Measurements from ENCODE around the gene IQGAP2.

Gene IQGAP2

DNA sequence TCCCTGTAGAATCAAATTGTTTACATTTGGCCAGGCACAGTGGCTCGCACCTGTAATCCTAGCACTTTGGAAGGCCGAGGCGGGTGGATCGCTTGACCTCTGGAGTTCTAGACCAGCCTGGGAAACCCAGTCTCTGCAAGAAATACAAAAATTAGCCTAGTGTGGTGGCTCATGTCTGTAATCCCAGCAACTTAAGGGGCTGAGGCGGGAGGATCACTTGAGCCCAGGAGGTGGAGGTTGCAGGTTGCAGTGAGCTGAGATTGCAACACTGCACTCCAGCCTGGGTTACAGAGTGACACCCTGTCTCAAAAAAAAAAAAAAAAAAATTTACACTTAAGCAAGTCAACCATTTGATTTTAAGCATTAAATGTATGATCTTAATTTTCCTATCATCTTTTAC, 17.5 kb upstream of the IQGAP2 start:
- no peak overlapping the region for H3K4me3 ChIP-seq (ENCODE audit: low read length in 2 of 2)
- H3K4me1 ChIP-seq (ENCODE audit: control insufficient read depth, insufficient read depth, low read length), result no peaks in the 10 kb centered on the region
- H3K9me3 ChIP-seq (ENCODE audit: control insufficient read depth in 2 of 2, low read length in 2 of 2), result no peaks in the 10 kb centered on the region
- H3K27ac ChIP-seq (ENCODE audit: low read length), result no peak overlapping the region
- no peak overlapping the region for H3K9ac ChIP-seq (ENCODE audit: low read length in 2 of 2)
- no peaks in the 10 kb centered on the region for H3K27me3 ChIP-seq (ENCODE audit: control insufficient read depth in 1 of 2, insufficient read depth in 2 of 2, low read length in 2 of 2)
- no peaks in the 10 kb centered on the region for H3K36me3 ChIP-seq (ENCODE audit: control insufficient read depth in 2 of 2, insufficient read depth in 2 of 2, low read length in 2 of 2)

DNA sequence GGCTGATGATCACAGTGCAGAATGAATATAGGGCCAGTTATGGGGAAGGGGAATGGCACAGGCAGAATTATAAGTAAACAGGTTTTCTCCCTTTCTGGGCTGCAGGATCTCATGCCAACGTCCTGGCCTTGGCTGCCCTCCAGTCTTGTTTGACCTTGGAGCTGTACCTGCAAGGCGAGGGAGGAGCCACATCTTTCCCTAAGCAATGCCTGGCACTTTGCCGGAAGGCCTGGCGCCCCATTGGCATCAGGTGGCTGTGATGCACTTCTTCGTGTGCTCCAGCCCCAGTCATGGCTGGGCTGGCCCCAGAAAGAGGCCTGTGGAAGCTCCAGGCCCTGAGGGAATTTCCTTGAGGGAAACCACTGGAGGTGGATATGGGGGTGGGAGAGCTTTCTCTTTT, 16.7 kb upstream of the IQGAP2 start:
- H3K4me1 ChIP-seq (ENCODE audit: control insufficient read depth, insufficient read depth, low read length), result no peaks in the 10 kb centered on the region
- no peaks in the 10 kb centered on the region for H3K27me3 ChIP-seq (ENCODE audit: control insufficient read depth in 1 of 2, insufficient read depth in 2 of 2, low read length in 2 of 2)
- no peaks in the 10 kb centered on the region for H3K36me3 ChIP-seq (ENCODE audit: control insufficient read depth in 2 of 2, insufficient read depth in 2 of 2, low read length in 2 of 2)
- H3K4me3 ChIP-seq (ENCODE audit: low read length in 2 of 2), result no peak overlapping the region
- no peak overlapping the region for H3K27ac ChIP-seq (ENCODE audit: low read length)
- no peaks in the 10 kb centered on the region for H3K9me3 ChIP-seq (ENCODE audit: control insufficient read depth in 2 of 2, low read length in 2 of 2)
- no peak overlapping the region for H3K9ac ChIP-seq (ENCODE audit: low read length in 2 of 2)

DNA sequence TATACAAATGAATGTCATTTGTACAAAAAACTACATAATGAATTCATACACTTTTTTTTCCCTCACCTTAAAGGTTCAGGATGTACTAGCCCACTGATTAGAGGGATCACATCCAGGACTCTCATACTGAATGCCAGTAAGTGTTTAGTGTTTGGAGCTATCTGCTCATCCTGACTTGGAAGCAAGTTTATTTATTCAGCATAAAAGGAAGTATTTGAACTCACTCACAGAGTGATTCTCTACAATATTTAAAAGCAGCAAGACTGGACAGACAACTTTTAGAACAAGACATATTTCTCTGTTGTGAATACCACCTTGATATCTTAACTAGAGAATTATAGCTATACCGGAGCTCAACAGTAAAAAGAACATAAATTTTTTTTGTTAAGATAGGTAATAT, 14.8 kb upstream of the IQGAP2 start:
- Histone ChIP-seq H3K27me3 (ENCODE audit: control insufficient read depth in 1 of 2, insufficient read depth in 2 of 2, low read length in 2 of 2) (no peaks in the 10 kb centered on the region), H3K9me3 (ENCODE audit: control insufficient read depth in 2 of 2, low read length in 2 of 2) (no peaks in the 10 kb centered on the region), H3K4me1 (ENCODE audit: control insufficient read depth, insufficient read depth, low read length) (no peaks in the 10 kb centered on the region), H3K27ac (ENCODE audit: low read length) (no peak overlapping the region), H3K36me3 (ENCODE audit: control insufficient read depth in 2 of 2, insufficient read depth in 2 of 2, low read length in 2 of 2) (no peaks in the 10 kb centered on the region), H3K4me3 (ENCODE audit: low read length in 2 of 2) (no peak overlapping the region), H3K9ac (ENCODE audit: low read length in 2 of 2) (no peak overlapping the region)

DNA sequence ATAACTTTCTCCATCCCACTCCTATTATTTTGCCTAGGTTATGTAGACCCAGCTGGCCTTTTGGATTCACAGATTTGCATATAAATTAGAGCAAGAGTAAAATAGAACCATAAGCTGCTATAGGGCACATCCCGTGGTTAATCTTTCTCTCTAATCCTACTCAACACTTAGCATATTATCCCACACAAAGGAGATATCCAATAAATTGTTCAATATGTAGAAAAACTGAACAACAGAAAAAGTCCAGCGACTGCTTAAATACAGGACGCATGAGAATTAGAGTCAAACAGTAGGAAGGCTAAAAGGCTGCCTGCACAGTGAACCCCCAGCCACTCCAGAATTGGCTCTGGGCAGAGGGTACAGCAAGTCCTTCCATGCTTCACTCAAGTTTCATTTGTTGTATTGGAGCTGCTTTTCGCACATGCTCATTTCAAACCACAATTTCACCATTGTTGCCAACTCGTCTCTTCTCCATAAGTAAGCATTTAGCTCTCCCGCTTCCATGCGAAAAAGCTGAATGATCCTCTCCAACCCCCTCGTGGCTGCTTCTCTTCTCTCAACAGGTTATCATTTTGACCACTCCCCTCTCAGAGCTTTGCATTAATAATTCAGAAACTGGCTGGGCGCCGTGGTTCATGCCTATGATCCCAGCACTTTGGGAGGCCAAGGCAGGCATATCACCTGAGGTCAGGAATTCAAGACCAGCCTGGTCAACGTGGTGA, 14.1 kb upstream of the IQGAP2 start:
- Histone ChIP-seq H3K36me3 (ENCODE audit: control insufficient read depth in 2 of 2, insufficient read depth in 2 of 2, low read length in 2 of 2) (no peaks in the 10 kb centered on the region), H3K9me3 (ENCODE audit: control insufficient read depth in 2 of 2, low read length in 2 of 2) (no peaks in the 10 kb centered on the region), H3K4me1 (ENCODE audit: control insufficient read depth, insufficient read depth, low read length) (no peaks in the 10 kb centered on the region), H3K9ac (ENCODE audit: low read length in 2 of 2) (no peak overlapping the region), H3K27me3 (ENCODE audit: control insufficient read depth in 1 of 2, insufficient read depth in 2 of 2, low read length in 2 of 2) (no peaks in the 10 kb centered on the region), H3K27ac (ENCODE audit: low read length) (no peak overlapping the region), H3K4me3 (ENCODE audit: low read length in 2 of 2) (no peak overlapping the region)

DNA sequence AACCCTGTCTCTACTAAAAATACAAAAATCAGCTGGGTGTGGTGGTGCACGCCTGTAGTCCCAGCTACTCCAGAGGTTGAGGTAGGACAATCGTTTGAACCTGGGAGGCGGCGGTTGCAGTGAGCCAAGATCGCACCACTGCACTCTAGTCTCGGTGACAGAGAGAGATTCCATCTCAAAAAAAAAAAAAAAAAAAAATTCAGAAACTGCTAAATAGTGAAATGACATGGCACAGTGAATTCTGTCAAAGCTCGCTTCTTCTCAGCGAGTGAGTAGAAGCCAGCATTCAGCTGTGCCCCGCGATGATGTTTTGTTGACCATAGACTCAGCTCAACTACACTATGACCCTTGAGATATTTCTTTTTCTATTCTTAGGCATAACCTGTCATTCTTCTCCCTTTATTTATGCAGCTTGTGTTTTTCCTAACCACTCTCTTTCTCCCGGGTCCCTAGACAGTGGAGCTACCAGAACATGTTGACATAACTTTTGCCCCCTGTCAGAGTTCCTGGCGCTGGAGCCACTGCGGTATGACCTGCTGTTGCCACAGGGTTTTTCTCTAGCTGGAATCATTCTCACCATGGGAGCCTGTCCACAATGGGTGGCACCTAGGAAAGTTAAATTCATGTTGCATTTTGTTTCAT, 13.5 kb upstream of the IQGAP2 start:
- Histone ChIP-seq H3K4me3 (ENCODE audit: low read length in 2 of 2) (no peak overlapping the region), H3K4me1 (ENCODE audit: control insufficient read depth, insufficient read depth, low read length) (no peaks in the 10 kb centered on the region), H3K9me3 (ENCODE audit: control insufficient read depth in 2 of 2, low read length in 2 of 2) (no peaks in the 10 kb centered on the region), H3K27ac (ENCODE audit: low read length) (no peak overlapping the region), H3K27me3 (ENCODE audit: control insufficient read depth in 1 of 2, insufficient read depth in 2 of 2, low read length in 2 of 2) (no peaks in the 10 kb centered on the region), H3K9ac (ENCODE audit: low read length in 2 of 2) (no peak overlapping the region), H3K36me3 (ENCODE audit: control insufficient read depth in 2 of 2, insufficient read depth in 2 of 2, low read length in 2 of 2) (no peaks in the 10 kb centered on the region)

DNA sequence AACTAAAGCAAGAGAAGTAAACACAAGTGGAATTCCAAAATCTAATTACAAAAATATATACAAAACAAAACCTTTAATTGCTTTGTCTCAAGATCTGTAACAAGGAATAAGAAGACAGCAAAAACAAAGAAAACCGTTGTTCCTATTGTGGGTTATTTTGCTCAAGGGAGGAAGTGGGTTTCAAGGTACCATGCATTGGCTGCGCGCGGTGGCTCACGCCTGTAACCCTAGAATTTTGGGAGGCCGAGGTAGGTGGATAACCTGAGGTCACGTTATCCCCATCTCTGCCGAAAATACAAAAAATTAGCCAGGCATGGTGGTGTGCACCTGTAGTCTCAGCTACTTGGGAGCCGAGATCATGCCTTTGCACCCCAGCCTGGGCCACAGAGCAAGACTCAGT, 12.1 kb upstream of the IQGAP2 start:
- Histone ChIP-seq H3K9me3 (ENCODE audit: control insufficient read depth in 2 of 2, low read length in 2 of 2) (no peaks in the 10 kb centered on the region), H3K4me1 (ENCODE audit: control insufficient read depth, insufficient read depth, low read length) (no peaks in the 10 kb centered on the region), H3K36me3 (ENCODE audit: control insufficient read depth in 2 of 2, insufficient read depth in 2 of 2, low read length in 2 of 2) (no peaks in the 10 kb centered on the region), H3K27me3 (ENCODE audit: control insufficient read depth in 1 of 2, insufficient read depth in 2 of 2, low read length in 2 of 2) (no peaks in the 10 kb centered on the region), H3K4me3 (ENCODE audit: low read length in 2 of 2) (no peak overlapping the region), H3K9ac (ENCODE audit: low read length in 2 of 2) (no peak overlapping the region), H3K27ac (ENCODE audit: low read length) (no peak overlapping the region)

DNA sequence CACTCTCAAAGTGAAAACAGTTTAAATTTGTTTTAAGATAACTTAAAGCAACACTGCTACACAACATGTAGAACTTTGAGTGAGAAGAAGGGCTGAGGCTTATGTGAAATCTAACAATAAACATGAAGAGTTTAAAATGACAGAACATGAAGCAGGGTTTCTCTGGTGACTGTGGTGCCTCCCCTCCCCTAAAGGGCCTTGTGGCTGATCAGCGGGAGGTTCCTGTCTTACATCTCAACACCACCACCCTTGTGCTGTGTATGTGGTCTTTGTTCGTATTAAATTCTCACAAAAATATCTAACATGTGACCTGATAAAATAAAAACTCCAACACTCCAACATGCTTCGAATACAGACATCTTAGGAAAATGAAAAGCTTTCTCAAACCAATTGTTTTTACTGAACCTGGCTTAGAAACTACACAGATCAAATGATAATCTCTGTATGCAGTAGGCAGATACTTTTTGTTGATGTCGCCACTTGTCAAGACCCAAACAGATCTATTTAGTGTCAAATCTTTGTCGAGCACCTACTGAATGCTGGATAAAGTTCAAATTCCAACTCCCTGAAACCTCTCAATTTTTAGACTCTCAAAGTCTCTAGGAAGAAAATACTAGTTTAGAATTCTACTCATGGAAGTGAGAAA, 9.9 kb upstream of the IQGAP2 start:
- no peaks in the 10 kb centered on the region for H3K36me3 ChIP-seq (ENCODE audit: control insufficient read depth in 2 of 2, insufficient read depth in 2 of 2, low read length in 2 of 2)
- no peak overlapping the region for H3K27ac ChIP-seq (ENCODE audit: low read length)
- no peaks in the 10 kb centered on the region for H3K27me3 ChIP-seq (ENCODE audit: control insufficient read depth in 1 of 2, insufficient read depth in 2 of 2, low read length in 2 of 2)
- H3K9me3 ChIP-seq (ENCODE audit: control insufficient read depth in 2 of 2, low read length in 2 of 2), result no peaks in the 10 kb centered on the region
- no peak overlapping the region for H3K9ac ChIP-seq (ENCODE audit: low read length in 2 of 2)
- no peaks in the 10 kb centered on the region for H3K4me1 ChIP-seq (ENCODE audit: control insufficient read depth, insufficient read depth, low read length)
- no peak overlapping the region for H3K4me3 ChIP-seq (ENCODE audit: low read length in 2 of 2)

DNA sequence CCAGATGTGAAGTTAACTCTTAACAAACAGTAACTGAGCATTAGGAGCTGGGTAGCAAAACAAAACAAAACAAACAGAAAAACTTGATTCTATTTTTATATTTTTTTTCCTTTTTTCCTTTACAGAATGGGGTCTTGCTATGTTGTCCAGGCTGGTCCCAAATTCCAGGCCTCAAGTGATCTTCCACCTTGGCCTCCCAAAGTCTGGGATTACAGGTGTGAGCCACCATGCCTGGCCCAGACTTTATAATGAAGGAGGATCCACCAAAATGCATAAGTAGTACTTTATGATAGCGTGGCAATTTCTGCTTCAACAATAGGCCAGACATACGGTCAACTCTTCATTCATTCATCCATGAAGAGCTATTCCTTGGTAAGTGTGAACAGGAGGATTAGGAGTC, 5.9 kb upstream of the IQGAP2 start:
- no peaks in the 10 kb centered on the region for H3K9me3 ChIP-seq (ENCODE audit: control insufficient read depth in 2 of 2, low read length in 2 of 2)
- peaks cover 0 to 2% of the 10 kb centered on the region in 2 donors for H3K27me3 ChIP-seq (ENCODE audit: control insufficient read depth in 1 of 2, insufficient read depth in 2 of 2, low read length in 2 of 2)
- no peak overlapping the region for H3K9ac ChIP-seq (ENCODE audit: low read length in 2 of 2)
- no peak overlapping the region for H3K4me3 ChIP-seq (ENCODE audit: low read length in 2 of 2)
- no peaks in the 10 kb centered on the region for H3K4me1 ChIP-seq (ENCODE audit: control insufficient read depth, insufficient read depth, low read length)
- no peaks in the 10 kb centered on the region for H3K36me3 ChIP-seq (ENCODE audit: control insufficient read depth in 2 of 2, insufficient read depth in 2 of 2, low read length in 2 of 2)
- H3K27ac ChIP-seq (ENCODE audit: low read length), result no peak overlapping the region

DNA sequence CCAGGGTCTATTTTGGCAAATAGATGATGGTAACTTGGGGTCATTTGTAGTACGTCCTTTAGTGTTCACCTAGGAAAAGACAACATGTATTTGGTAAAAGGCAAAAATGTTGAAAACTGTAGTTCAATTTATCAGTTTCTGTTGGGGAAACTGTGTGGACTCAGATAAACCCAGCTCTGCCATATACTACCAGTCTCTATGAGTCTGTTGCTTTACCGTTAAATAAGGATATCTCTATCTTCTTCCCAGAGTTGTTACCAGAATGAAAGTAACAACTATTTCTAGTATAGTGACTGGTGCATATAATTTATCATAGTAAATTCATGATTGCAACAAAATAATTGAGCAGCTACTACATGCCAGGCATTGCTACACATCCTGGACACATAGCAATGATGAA, 3.8 kb upstream of the IQGAP2 start:
- Histone ChIP-seq H3K27ac (ENCODE audit: low read length) (no peak overlapping the region), H3K4me1 (ENCODE audit: control insufficient read depth, insufficient read depth, low read length) (peaks cover 8% of the 10 kb centered on the region), H3K9me3 (ENCODE audit: control insufficient read depth in 2 of 2, low read length in 2 of 2) (no peaks in the 10 kb centered on the region), H3K9ac (ENCODE audit: low read length in 2 of 2) (no peak overlapping the region), H3K4me3 (ENCODE audit: low read length in 2 of 2) (no peak overlapping the region), H3K36me3 (ENCODE audit: control insufficient read depth in 2 of 2, insufficient read depth in 2 of 2, low read length in 2 of 2) (no peaks in the 10 kb centered on the region), H3K27me3 (ENCODE audit: control insufficient read depth in 1 of 2, insufficient read depth in 2 of 2, low read length in 2 of 2) (peaks cover 2 to 8% of the 10 kb centered on the region in 2 donors)

DNA sequence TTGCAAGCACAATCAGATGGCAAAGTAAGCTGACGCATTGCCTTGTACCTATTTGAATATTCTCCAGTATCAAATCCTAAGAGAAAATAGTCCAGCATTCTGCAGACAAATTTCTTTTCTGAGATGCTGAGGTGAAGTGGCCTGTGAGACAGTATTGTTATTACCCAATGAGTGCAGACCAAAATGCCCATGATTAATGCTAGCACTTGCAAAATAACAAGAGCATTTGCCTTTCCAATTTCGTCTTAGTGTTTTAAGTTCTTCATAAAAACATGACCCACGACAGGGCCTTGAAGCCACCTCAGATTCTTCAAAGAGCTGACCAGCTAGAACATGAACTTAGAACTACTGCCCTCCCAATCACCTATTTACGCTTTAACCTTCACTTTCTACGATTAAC, 2.6 kb upstream of the IQGAP2 start:
- H3K4me3 ChIP-seq (ENCODE audit: low read length in 2 of 2), result no peak overlapping the region
- peaks cover 8% of the 10 kb centered on the region for H3K4me1 ChIP-seq (ENCODE audit: control insufficient read depth, insufficient read depth, low read length)
- H3K27ac ChIP-seq (ENCODE audit: low read length), result no peak overlapping the region
- H3K36me3 ChIP-seq (ENCODE audit: control insufficient read depth in 2 of 2, insufficient read depth in 2 of 2, low read length in 2 of 2), result no peaks in the 10 kb centered on the region
- peaks cover 2 to 11% of the 10 kb centered on the region in 2 donors for H3K27me3 ChIP-seq (ENCODE audit: control insufficient read depth in 1 of 2, insufficient read depth in 2 of 2, low read length in 2 of 2)
- no peak overlapping the region for H3K9ac ChIP-seq (ENCODE audit: low read length in 2 of 2)
- H3K9me3 ChIP-seq (ENCODE audit: control insufficient read depth in 2 of 2, low read length in 2 of 2), result no peaks in the 10 kb centered on the region

DNA sequence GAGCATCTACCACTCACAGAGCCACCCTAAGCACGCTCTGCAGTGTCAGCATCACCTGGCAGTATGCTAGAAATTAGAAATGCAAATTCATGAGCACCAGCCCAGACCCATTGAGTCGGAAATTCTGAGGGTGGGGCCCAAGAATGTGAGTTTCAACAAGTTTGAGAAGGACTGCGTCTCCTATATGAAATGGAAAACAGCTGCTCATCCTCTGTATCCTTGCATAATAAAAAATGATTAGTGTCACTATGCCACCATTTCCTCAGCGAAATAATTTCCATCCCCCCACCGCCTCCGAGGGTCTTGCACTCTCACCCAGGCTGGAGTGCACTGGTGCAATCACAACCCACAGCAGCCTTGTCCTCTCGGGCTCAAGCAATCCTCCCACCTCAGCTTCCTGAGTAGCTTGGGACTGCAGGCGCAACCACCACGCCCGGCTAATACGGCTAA, 1.3 kb upstream of the IQGAP2 start:
- H3K27me3 ChIP-seq (ENCODE audit: control insufficient read depth in 1 of 2, insufficient read depth in 2 of 2, low read length in 2 of 2), result peaks cover 2 to 11% of the 10 kb centered on the region in 2 donors
- H3K27ac ChIP-seq (ENCODE audit: low read length), result peak overlapping the region; percentile 11
- peak overlapping the region; percentile 22 to 73 for H3K4me3 ChIP-seq (ENCODE audit: low read length in 2 of 2)
- H3K9ac ChIP-seq (ENCODE audit: low read length in 2 of 2), result peak overlapping the region in 1 of 2 donors; percentile 9
- peaks cover 8% of the 10 kb centered on the region for H3K4me1 ChIP-seq (ENCODE audit: control insufficient read depth, insufficient read depth, low read length)
- H3K9me3 ChIP-seq (ENCODE audit: control insufficient read depth in 2 of 2, low read length in 2 of 2), result no peaks in the 10 kb centered on the region
- no peaks in the 10 kb centered on the region for H3K36me3 ChIP-seq (ENCODE audit: control insufficient read depth in 2 of 2, insufficient read depth in 2 of 2, low read length in 2 of 2)

All from stomach smooth muscle (tissue), 2 donors.